WTC11 (cell line): ENCODE measurements around the gene FRAT2. TPM values are rescaled to one million over a fixed set of nuclear protein-coding genes. Genes with fewer than 3 reads are reported as not detected.

Experiments used
- ATAC-seq: fragments of 200-7000 bp; cut with Tn5 transposase; 2 replicates; pipeline ENCODE4 v1.10.0; 2021; ENCODE audit warnings: mild to moderate bottlenecking, moderate library complexity
- CTCF ChIA-PET: fragments of 300-600 bp; sonication (Branson Sonifier 250); formaldehyde crosslinking; loops from one replicate; lab custom pipeline; 2021; ENCODE audit warnings: antibody characterized with exemption; lab: Charles Lee
- POLR2A ChIA-PET: fragments of 350-600 bp; sonication (Branson Sonifier 250); formaldehyde crosslinking; loops from one replicate; lab custom pipeline; 2021; ENCODE audit warnings: antibody characterized with exemption; lab: Charles Lee
- DNase-seq: peaks from one replicate; pipeline ENCODE4 v3.0.0; 2021; ENCODE audit warnings: low spot score
- H3K27ac Mint-ChIP-seq: 2 replicates; pipeline ENCODE4 v1.8.0; 2021; ENCODE audit warnings: mixed read lengths
- H3K27me3 Mint-ChIP-seq: 2 replicates; pipeline ENCODE4 v1.8.0; 2021; ENCODE audit warnings: low read depth, mild to moderate bottlenecking, moderate library complexity, mixed read lengths
- H3K36me3 Mint-ChIP-seq: 2 replicates; pipeline ENCODE4 v1.8.0; 2021; ENCODE audit warnings: mixed read lengths
- H3K4me1 Mint-ChIP-seq: 2 replicates; pipeline ENCODE4 v1.8.0; 2022; ENCODE audit warnings: mixed read lengths
- H3K4me3 Mint-ChIP-seq: 2 replicates; pipeline ENCODE4 v1.8.0; 2021; ENCODE audit warnings: mild to moderate bottlenecking, moderate library complexity, mixed read lengths
- H3K9me3 Mint-ChIP-seq: 2 replicates; pipeline ENCODE4 v1.8.0; 2021; ENCODE audit warnings: mixed read lengths
- AFF4 ChIP-seq: sonication (generic); formaldehyde crosslinking; IDR thresholded peaks from 2 replicates; pipeline ENCODE4 v1.8.1; 2023; ENCODE audit warnings: mild to moderate bottlenecking, missing genetic modification reagents, borderline replicate concordance
- AR ChIP-seq: fragments of 250-450 bp; sonication (Bioruptor Pico); IDR thresholded peaks from 2 replicates; pipeline ENCODE4 v1.9.0; 2021; ENCODE audit warnings: mild to moderate bottlenecking
- ATF1 ChIP-seq: sonication (generic); formaldehyde crosslinking; IDR thresholded peaks from 2 replicates; pipeline ENCODE4 v1.8.1; 2023; ENCODE audit warnings: mild to moderate bottlenecking, moderate library complexity, missing genetic modification reagents
- CDX4 ChIP-seq: fragments of 250-450 bp; sonication (Bioruptor Pico); IDR thresholded peaks from 2 replicates; pipeline ENCODE4 v1.9.0; 2021; ENCODE audit warnings: moderate library complexity, mild to moderate bottlenecking, inconsistent platforms, borderline replicate concordance
- E2F4 ChIP-seq: sonication (generic); formaldehyde crosslinking; IDR thresholded peaks from 2 replicates; pipeline ENCODE4 v1.8.1; 2022; ENCODE audit warnings: low read depth, mild to moderate bottlenecking, moderate library complexity, missing genetic modification reagents, borderline replicate concordance
- ELF4 ChIP-seq: sonication (generic); formaldehyde crosslinking; IDR thresholded peaks from 2 replicates; pipeline ENCODE4 v1.8.1; 2022; ENCODE audit warnings: low read depth, mild to moderate bottlenecking, moderate library complexity, missing genetic modification reagents
- ESRRA ChIP-seq: sonication (generic); formaldehyde crosslinking; IDR thresholded peaks from 2 replicates; pipeline ENCODE4 v1.8.1; 2022; ENCODE audit warnings: mild to moderate bottlenecking, missing genetic modification reagents, borderline replicate concordance
- ETV6 ChIP-seq: sonication (generic); formaldehyde crosslinking; IDR thresholded peaks from 2 replicates; pipeline ENCODE4 v1.8.1; 2022; ENCODE audit warnings: mild to moderate bottlenecking, missing genetic modification reagents
- FOXK1 ChIP-seq: sonication (generic); formaldehyde crosslinking; IDR thresholded peaks from 2 replicates; pipeline ENCODE4 v1.8.0; 2022; ENCODE audit warnings: mild to moderate bottlenecking, moderate library complexity, missing genetic modification reagents
- HMGA2 ChIP-seq: fragments of 250-450 bp; sonication (Bioruptor Pico); IDR thresholded peaks from 2 replicates; pipeline ENCODE4 v1.4.0; 2021; ENCODE audit warnings: mild to moderate bottlenecking, moderate library complexity
- HMGXB4 ChIP-seq: sonication (generic); formaldehyde crosslinking; IDR thresholded peaks from 2 replicates; pipeline ENCODE4 v1.8.1; 2023; ENCODE audit warnings: mild to moderate bottlenecking, moderate library complexity, missing genetic modification reagents
- IRF1 ChIP-seq: sonication (generic); formaldehyde crosslinking; IDR thresholded peaks from 2 replicates; pipeline ENCODE4 v1.8.0; 2023; ENCODE audit warnings: missing genetic modification reagents
- IRF2 ChIP-seq: sonication (generic); formaldehyde crosslinking; IDR thresholded peaks from 2 replicates; pipeline ENCODE4 v1.8.0; 2022; ENCODE audit warnings: low read depth, missing genetic modification reagents, borderline replicate concordance
- NFE2L1 ChIP-seq: sonication (generic); formaldehyde crosslinking; IDR thresholded peaks from 2 replicates; pipeline ENCODE4 v1.8.1; 2023; ENCODE audit warnings: missing genetic modification reagents
- NFYB ChIP-seq: sonication (generic); formaldehyde crosslinking; conservative IDR thresholded peaks from 2 replicates; pipeline ENCODE4 v1.8.0; 2022; ENCODE audit warnings: low read depth, missing genetic modification reagents
- OVOL2 ChIP-seq: fragments of 250-450 bp; sonication (Bioruptor Pico); IDR thresholded peaks from 2 replicates; pipeline ENCODE4 v1.9.0; 2021; ENCODE audit warnings: mild to moderate bottlenecking, borderline replicate concordance
- SMAD3 ChIP-seq: sonication (generic); formaldehyde crosslinking; IDR thresholded peaks from 2 replicates; pipeline ENCODE4 v1.8.0; 2022; ENCODE audit warnings: missing genetic modification reagents, mild to moderate bottlenecking, borderline replicate concordance
- SP1 ChIP-seq: sonication (generic); formaldehyde crosslinking; conservative IDR thresholded peaks from 2 replicates; pipeline ENCODE4 v1.8.1; 2022; ENCODE audit warnings: missing genetic modification reagents
- ZBTB43 ChIP-seq: sonication (generic); formaldehyde crosslinking; IDR thresholded peaks from 2 replicates; pipeline ENCODE4 v1.8.1; 2023; ENCODE audit warnings: mild to moderate bottlenecking, missing genetic modification reagents
- ZNF121 ChIP-seq: sonication (generic); formaldehyde crosslinking; IDR thresholded peaks from 2 replicates; pipeline ENCODE4 v1.8.0; 2023; ENCODE audit warnings: missing genetic modification reagents
- total RNA-seq: library from RNA; stranded (reverse); gene quantifications from 3 replicates; pipeline ENCODE4 v1.2.3, GENCODE V29; 2021

Gene FRAT2
- total RNA-seq, 1 experiment from 2014 or later = 48.2 TPM

DNA sequence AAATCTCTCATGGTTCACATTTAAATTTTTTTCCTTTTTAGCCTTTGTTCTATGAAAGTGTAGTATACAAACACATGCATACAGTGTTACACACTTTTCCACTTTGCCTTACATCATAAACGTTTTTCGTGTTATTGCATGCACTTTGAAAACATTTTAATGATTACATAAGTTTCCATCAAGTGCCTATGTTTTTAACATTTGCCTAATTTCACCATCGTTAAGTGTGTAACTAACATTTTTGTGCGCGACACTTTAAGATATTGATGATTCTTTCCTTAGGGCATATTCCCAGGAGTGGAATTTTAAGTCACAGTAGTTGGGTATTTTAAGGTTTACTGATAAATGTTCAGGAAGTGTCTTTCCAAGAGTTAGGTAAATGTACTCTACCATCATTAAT, 1.5 kb upstream of the FRAT2 start:
- Mint-ChIP-seq H3K27ac (peak overlapping the region; percentile 92), H3K9me3 (no peaks in the 10 kb centered on the region), H3K36me3 (0 out of 2 replicates have a peak, but pooled peaks cover 3% of the 10 kb centered on the region), H3K27me3 (no peaks in the 10 kb centered on the region), H3K4me1 (peaks cover 55% of the 10 kb centered on the region), H3K4me3 (peak overlapping the region; percentile 60)
- ChIA-PET CTCF (no interaction called here), POLR2A (no interaction called here)
- TF ChIP-seq SP1 (CRISPR knock-in tag) (no peak), ELF4 (CRISPR knock-in tag) (no peak), ESRRA (CRISPR knock-in tag) (no peak), FOXK1 (CRISPR knock-in tag) (no peak), NFE2L1 (CRISPR knock-in tag) (no peak), ATF1 (no peak), ZBTB43 (no peak), ETV6 (no peak), SMAD3 (no peak), OVOL2 (CRISPR knock-in tag) (no peak), IRF1 (no peak), E2F4 (no peak), AFF4 (CRISPR knock-in tag) (no peak)
- ATAC-seq (no peak), DNase-seq (no peak)

- H3K4me1 Mint-ChIP-seq = peaks cover 58% of the 10 kb centered on the region
- POLR2A ChIA-PET = no interaction called here
- TF ChIP-seq ZBTB43 (no peak), HMGA2 (CRISPR knock-in tag) (no peak), HMGXB4 (CRISPR knock-in tag) (no peak), ZNF121 (CRISPR knock-in tag) (peak; percentile 88), AR (CRISPR knock-in tag) (no peak), NFYB (CRISPR knock-in tag) (no peak), IRF2 (no peak), CDX4 (CRISPR knock-in tag) (no peak)
These were observed 675 bp upstream of the FRAT2 start for GRCh38 chr10:97335188-97335619.

More at GRCh38 chr10:97335188-97335619, 675 bp upstream of the FRAT2 start:
- CTCF ChIA-PET = interaction anchor here (3.2 kb wide), 1 partner anchor 14 kb away, joined by 15 read pairs; no protein-coding TSS in a partner anchor
- H3K36me3 Mint-ChIP-seq = 0 out of 2 replicates have a peak, but pooled peaks cover 3% of the 10 kb centered on the region
- H3K27ac Mint-ChIP-seq = peak overlapping the region; percentile 60; the same call in 1 of the 2 replicates
- no peaks in the 10 kb centered on the region for H3K27me3 Mint-ChIP-seq
- peak overlapping the region; percentile 60 for H3K4me3 Mint-ChIP-seq
- DNase-seq (peak; percentile 37), ATAC-seq (no peak)
- no peaks in the 10 kb centered on the region for H3K9me3 Mint-ChIP-seq
